Measurements from ENCODE around the gene DNAAF2. TPM values are rescaled to one million over a fixed set of nuclear protein-coding genes. Genes with fewer than 3 reads are reported as not detected.

DNAAF2 gene
- total and polyA plus RNA-seq, 2 of the 13 experiments (the other 11 are each of a cell fraction or from before 2014, with no cell fraction given): 6.1 to 13.6 TPM

- no peak for TF ChIP-seq ZNF891 (CRISPR knock-in tag; IDR thresholded peaks at IDR 0.05)
- TF ChIP-seq POLR2G (IDR thresholded peaks at IDR 0.05; ENCODE audit: low read depth, low read length): no peak
- TF ChIP-seq ZNF451 (CRISPR knock-in tag; IDR thresholded peaks at IDR 0.05): peak; percentile 25
- TF ChIP-seq, protein P1, sequence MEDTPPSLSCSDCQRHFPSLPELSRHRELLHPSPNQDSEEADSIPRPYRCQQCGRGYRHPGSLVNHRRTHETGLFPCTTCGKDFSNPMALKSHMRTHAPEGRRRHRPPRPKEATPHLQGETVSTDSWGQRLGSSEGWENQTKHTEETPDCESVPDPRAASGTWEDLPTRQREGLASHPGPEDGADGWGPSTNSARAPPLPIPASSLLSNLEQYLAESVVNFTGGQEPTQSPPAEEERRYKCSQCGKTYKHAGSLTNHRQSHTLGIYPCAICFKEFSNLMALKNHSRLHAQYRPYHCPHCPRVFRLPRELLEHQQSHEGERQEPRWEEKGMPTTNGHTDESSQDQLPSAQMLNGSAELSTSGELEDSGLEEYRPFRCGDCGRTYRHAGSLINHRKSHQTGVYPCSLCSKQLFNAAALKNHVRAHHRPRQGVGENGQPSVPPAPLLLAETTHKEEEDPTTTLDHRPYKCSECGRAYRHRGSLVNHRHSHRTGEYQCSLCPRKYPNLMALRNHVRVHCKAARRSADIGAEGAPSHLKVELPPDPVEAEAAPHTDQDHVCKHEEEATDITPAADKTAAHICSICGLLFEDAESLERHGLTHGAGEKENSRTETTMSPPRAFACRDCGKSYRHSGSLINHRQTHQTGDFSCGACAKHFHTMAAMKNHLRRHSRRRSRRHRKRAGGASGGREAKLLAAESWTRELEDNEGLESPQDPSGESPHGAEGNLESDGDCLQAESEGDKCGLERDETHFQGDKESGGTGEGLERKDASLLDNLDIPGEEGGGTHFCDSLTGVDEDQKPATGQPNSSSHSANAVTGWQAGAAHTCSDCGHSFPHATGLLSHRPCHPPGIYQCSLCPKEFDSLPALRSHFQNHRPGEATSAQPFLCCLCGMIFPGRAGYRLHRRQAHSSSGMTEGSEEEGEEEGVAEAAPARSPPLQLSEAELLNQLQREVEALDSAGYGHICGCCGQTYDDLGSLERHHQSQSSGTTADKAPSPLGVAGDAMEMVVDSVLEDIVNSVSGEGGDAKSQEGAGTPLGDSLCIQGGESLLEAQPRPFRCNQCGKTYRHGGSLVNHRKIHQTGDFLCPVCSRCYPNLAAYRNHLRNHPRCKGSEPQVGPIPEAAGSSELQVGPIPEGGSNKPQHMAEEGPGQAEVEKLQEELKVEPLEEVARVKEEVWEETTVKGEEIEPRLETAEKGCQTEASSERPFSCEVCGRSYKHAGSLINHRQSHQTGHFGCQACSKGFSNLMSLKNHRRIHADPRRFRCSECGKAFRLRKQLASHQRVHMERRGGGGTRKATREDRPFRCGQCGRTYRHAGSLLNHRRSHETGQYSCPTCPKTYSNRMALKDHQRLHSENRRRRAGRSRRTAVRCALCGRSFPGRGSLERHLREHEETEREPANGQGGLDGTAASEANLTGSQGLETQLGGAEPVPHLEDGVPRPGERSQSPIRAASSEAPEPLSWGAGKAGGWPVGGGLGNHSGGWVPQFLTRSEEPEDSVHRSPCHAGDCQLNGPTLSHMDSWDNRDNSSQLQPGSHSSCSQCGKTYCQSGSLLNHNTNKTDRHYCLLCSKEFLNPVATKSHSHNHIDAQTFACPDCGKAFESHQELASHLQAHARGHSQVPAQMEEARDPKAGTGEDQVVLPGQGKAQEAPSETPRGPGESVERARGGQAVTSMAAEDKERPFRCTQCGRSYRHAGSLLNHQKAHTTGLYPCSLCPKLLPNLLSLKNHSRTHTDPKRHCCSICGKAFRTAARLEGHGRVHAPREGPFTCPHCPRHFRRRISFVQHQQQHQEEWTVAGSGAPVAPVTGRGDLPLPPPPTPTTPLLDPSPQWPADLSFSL (CRISPR knock-in tag; IDR thresholded peaks at IDR 0.05): peak; percentile 59; the same call in 1 of the 2 replicates
- TF ChIP-seq ZNF207 (IDR thresholded peaks at IDR 0.05; ENCODE audit: borderline replicate concordance): no peak
- no peak for TF ChIP-seq KAT2B (IDR thresholded peaks at IDR 0.05; ENCODE audit: borderline replicate concordance, low read depth, low read length)
- TF ChIP-seq ZNF468 (CRISPR knock-in tag; IDR thresholded peaks at IDR 0.05): 0 out of 2 replicates have a peak, but pooled peaks have one; percentile 26
- 0 out of 2 replicates have a peak, but pooled peaks have one; percentile 13 for TF ChIP-seq CSRNP1 (CRISPR knock-in tag; IDR thresholded peaks at IDR 0.05)
- TF ChIP-seq YY1 (IDR thresholded peaks at IDR 0.05; ENCODE audit: insufficient read depth, insufficient replicate concordance, low read depth, low read length): peak; percentile 10
- 0 out of 2 replicates have a peak, but pooled peaks have one; percentile 11 for TF ChIP-seq ZNF605 (CRISPR knock-in tag; IDR thresholded peaks at IDR 0.05)
- TF ChIP-seq RCOR2 (CRISPR knock-in tag; IDR thresholded peaks at IDR 0.05): no peak
- TF ChIP-seq NFAT5 (CRISPR knock-in tag; IDR thresholded peaks at IDR 0.05): peak; percentile 71; the same call in 1 of the 2 replicates
- TF ChIP-seq ZSCAN31 (CRISPR knock-in tag; IDR thresholded peaks at IDR 0.05; ENCODE audit: low read depth): no peak; the same call in 1 of the 2 replicates
Observed at GRCh38 chr14:49634547-49635334, at the start of gene DNAAF2 (continued).
